Measurements from ENCODE around the gene CARMIL1.

Gene CARMIL1

GRCh38 chr6:25329982-25330381, 50.8 kb downstream of the CARMIL1 start:
- no peaks in the 10 kb centered on the region for H3K9me2 ChIP-seq (replicated peaks; ENCODE audit: low read depth, low read length)
- H3K4me2 ChIP-seq (ENCODE audit: low read depth, low read length, poor library complexity, severe bottlenecking) = no peak overlapping the region
- H3K36me3 ChIP-seq (ENCODE audit: insufficient read depth, low read length) = no peaks in the 10 kb centered on the region
- TF ChIP-seq CTCF (conservative IDR thresholded peaks at IDR 0.05; ENCODE audit: low read length) (no peak), EZH2phosphoT487 (IDR thresholded peaks at IDR 0.05; ENCODE audit: borderline replicate concordance) (no peak)
- H4K20me1 ChIP-seq (ENCODE audit: insufficient read depth, low read length, poor library complexity, severe bottlenecking) = no peaks in the 10 kb centered on the region
- H3K9me3 ChIP-seq (ENCODE audit: insufficient read depth, low read depth, low read length) = no peaks in the 10 kb centered on the region
- no peak overlapping the region for H3K9ac ChIP-seq (ENCODE audit: low read depth, low read length, poor library complexity, severe bottlenecking)
- H3K27me3 ChIP-seq (ENCODE audit: insufficient read depth, low read length, poor library complexity, severe bottlenecking) = no peaks in the 10 kb centered on the region
- peaks cover 21% of the 10 kb centered on the region for H3K4me1 ChIP-seq (ENCODE audit: insufficient read depth, low read length, poor library complexity, severe bottlenecking)
- no peaks in the 10 kb centered on the region for H3F3A ChIP-seq (ENCODE audit: low read depth)
- H2AFZ ChIP-seq (ENCODE audit: low read length) = no peak overlapping the region
- H3K4me3 ChIP-seq (ENCODE audit: low read length, poor library complexity, severe bottlenecking) = no peak overlapping the region
- peaks cover 8% of the 10 kb centered on the region; the same call in 1 of the 2 replicates for H3K79me2 ChIP-seq (ENCODE audit: insufficient read depth, low read length)

GRCh38 chr6:25330796-25331685, 51.9 kb downstream of the CARMIL1 start:
- Histone ChIP-seq H2AFZ (ENCODE audit: low read length) (no peak overlapping the region), H3K36me3 (ENCODE audit: insufficient read depth, low read length) (no peaks in the 10 kb centered on the region), H3K27me3 (ENCODE audit: insufficient read depth, low read length, poor library complexity, severe bottlenecking) (no peaks in the 10 kb centered on the region), H3F3A (ENCODE audit: low read depth) (no peaks in the 10 kb centered on the region), H3K4me2 (ENCODE audit: low read depth, low read length, poor library complexity, severe bottlenecking) (no peak overlapping the region), H3K9ac (ENCODE audit: low read depth, low read length, poor library complexity, severe bottlenecking) (no peak overlapping the region), H3K4me1 (ENCODE audit: insufficient read depth, low read length, poor library complexity, severe bottlenecking) (peaks cover 27% of the 10 kb centered on the region), H3K79me2 (ENCODE audit: insufficient read depth, low read length) (peaks cover 8% of the 10 kb centered on the region), H3K9me3 (ENCODE audit: insufficient read depth, low read depth, low read length) (no peaks in the 10 kb centered on the region), H3K4me3 (ENCODE audit: low read length, poor library complexity, severe bottlenecking) (no peak overlapping the region), H4K20me1 (ENCODE audit: insufficient read depth, low read length, poor library complexity, severe bottlenecking) (no peaks in the 10 kb centered on the region), H3K9me2 (replicated peaks; ENCODE audit: low read depth, low read length) (no peaks in the 10 kb centered on the region)
- TF ChIP-seq CTCF (conservative IDR thresholded peaks at IDR 0.05; ENCODE audit: low read length) (no peak), EZH2phosphoT487 (IDR thresholded peaks at IDR 0.05; ENCODE audit: borderline replicate concordance) (no peak)

- H3K4me1 ChIP-seq (ENCODE audit: insufficient read depth, low read length, poor library complexity, severe bottlenecking) = peaks cover 27% of the 10 kb centered on the region
- no peaks in the 10 kb centered on the region for H3F3A ChIP-seq (ENCODE audit: low read depth)
- TF ChIP-seq CTCF (conservative IDR thresholded peaks at IDR 0.05; ENCODE audit: low read length) = no peak
- no peak for TF ChIP-seq EZH2phosphoT487 (IDR thresholded peaks at IDR 0.05; ENCODE audit: borderline replicate concordance)
- H3K4me3 ChIP-seq (ENCODE audit: low read length, poor library complexity, severe bottlenecking) = no peak overlapping the region
- no peak overlapping the region for H2AFZ ChIP-seq (ENCODE audit: low read length)
- H3K9me2 ChIP-seq (replicated peaks; ENCODE audit: low read depth, low read length) = no peaks in the 10 kb centered on the region
- no peaks in the 10 kb centered on the region for H3K9me3 ChIP-seq (ENCODE audit: insufficient read depth, low read depth, low read length)
- peaks cover 8% of the 10 kb centered on the region for H3K79me2 ChIP-seq (ENCODE audit: insufficient read depth, low read length)
- H3K36me3 ChIP-seq (ENCODE audit: insufficient read depth, low read length) = no peaks in the 10 kb centered on the region
- H4K20me1 ChIP-seq (ENCODE audit: insufficient read depth, low read length, poor library complexity, severe bottlenecking) = no peaks in the 10 kb centered on the region
- no peak overlapping the region for H3K9ac ChIP-seq (ENCODE audit: low read depth, low read length, poor library complexity, severe bottlenecking)
- H3K27me3 ChIP-seq (ENCODE audit: insufficient read depth, low read length, poor library complexity, severe bottlenecking) = no peaks in the 10 kb centered on the region
- H3K4me2 ChIP-seq (ENCODE audit: low read depth, low read length, poor library complexity, severe bottlenecking) = no peak overlapping the region
These were observed 53.0 kb downstream of the CARMIL1 start for GRCh38 chr6:25332165-25332564.
